GM23338 (cell line): ENCODE data around the gene MAPT. TPM values are rescaled to one million over a fixed set of nuclear protein-coding genes. Genes with fewer than 3 reads are reported as not detected.

Experiments
- ATAC-seq: fragments of 200-7000 bp; cut with Tn5 transposase; 3 replicates; pipeline ENCODE4 v1.9.1; 2020
- DNase-seq: peaks from one replicate; pipeline ENCODE4 v3.0.0-alpha.2; 2015; ENCODE audit warnings: low spot score
- H2AFZ ChIP-seq: fragments of 200-600 bp; sonication (generic); 2 replicates; pipeline ENCODE4 v1.8.0; 2016; ENCODE audit warnings: antibody characterized with exemption, mild to moderate bottlenecking, moderate library complexity
- H3F3A ChIP-seq: fragments of 200-600 bp; sonication (generic); replicated peaks from 2 replicates; pipeline ENCODE4 v1.8.0; 2017; ENCODE audit warnings: antibody characterized with exemption, mixed run types, low read depth
- H3K27ac ChIP-seq: fragments of 200-600 bp; sonication (generic); 2 replicates; pipeline ENCODE4 v1.6.1; 2016; ENCODE audit warnings: low read depth
- H3K27me3 ChIP-seq: fragments of 200-600 bp; sonication (generic); 2 replicates; pipeline ENCODE4 v1.8.0; 2016; ENCODE audit warnings: mild to moderate bottlenecking, mixed run types, moderate library complexity; ENCODE audit not compliant: insufficient read depth
- H3K36me3 ChIP-seq: fragments of 200-600 bp; sonication (generic); 2 replicates; pipeline ENCODE4 v1.8.0; 2016; ENCODE audit warnings: mild to moderate bottlenecking; ENCODE audit not compliant: insufficient read depth
- H3K4me1 ChIP-seq: fragments of 200-600 bp; sonication (generic); 2 replicates; pipeline ENCODE4 v1.8.0; 2016; ENCODE audit warnings: mild to moderate bottlenecking, moderate library complexity; ENCODE audit not compliant: insufficient read depth
- H3K4me2 ChIP-seq: fragments of 200-600 bp; sonication (generic); 2 replicates; pipeline ENCODE4 v1.7.1; 2017; ENCODE audit warnings: mixed run types
- H3K4me3 ChIP-seq: fragments of 200-600 bp; sonication (generic); 2 replicates; pipeline ENCODE4 v1.6.1; 2016; ENCODE audit warnings: mixed run types
- H3K79me2 ChIP-seq: fragments of 200-600 bp; sonication (generic); replicated peaks from 2 replicates; pipeline ENCODE4 v1.8.0; 2017; ENCODE audit warnings: mild to moderate bottlenecking; ENCODE audit not compliant: insufficient read depth
- H3K9me2 ChIP-seq: fragments of 200-600 bp; sonication (generic); 2 replicates; pipeline ENCODE4 v1.8.0; 2017; ENCODE audit not compliant: insufficient read depth
- H4K20me1 ChIP-seq: fragments of 200-600 bp; sonication (generic); replicated peaks from 2 replicates; pipeline ENCODE4 v1.8.0; 2017; ENCODE audit warnings: mild to moderate bottlenecking; ENCODE audit not compliant: insufficient read depth
- H3K27ac Mint-ChIP-seq: 2 replicates; pipeline ENCODE4 v1.8.0; 2020; ENCODE audit warnings: inconsistent platforms, mild to moderate bottlenecking, moderate library complexity, mixed read lengths
- H3K27me3 Mint-ChIP-seq: 3 replicates; pipeline ENCODE4 v1.8.0; 2022; ENCODE audit warnings: low read depth, mild to moderate bottlenecking, moderate library complexity, mixed read lengths, inconsistent platforms; ENCODE audit not compliant: insufficient read depth, poor library complexity
- H3K36me3 Mint-ChIP-seq: 3 replicates; pipeline ENCODE4 v1.8.0; 2021; ENCODE audit warnings: low read depth, mild to moderate bottlenecking, inconsistent platforms, moderate library complexity, mixed read lengths
- H3K4me1 Mint-ChIP-seq: 3 replicates; pipeline ENCODE4 v1.8.0; 2020; ENCODE audit warnings: mild to moderate bottlenecking, inconsistent platforms, mixed read lengths
- H3K4me3 Mint-ChIP-seq: 3 replicates; pipeline ENCODE4 v1.8.0; 2021; ENCODE audit warnings: moderate library complexity, mild to moderate bottlenecking, inconsistent platforms, mixed read lengths
- H3K9me3 Mint-ChIP-seq: 3 replicates; pipeline ENCODE4 v1.8.0; 2020; ENCODE audit warnings: moderate library complexity, mild to moderate bottlenecking, inconsistent platforms, mixed read lengths
- CREB1 ChIP-seq: fragments of 250-450 bp; sonication (Bioruptor Pico); IDR thresholded peaks from 2 replicates; pipeline ENCODE4 v1.5.0; 2020; ENCODE audit warnings: low read depth, mild to moderate bottlenecking, moderate library complexity
- ETS1 ChIP-seq: IDR thresholded peaks from 2 replicates; pipeline ENCODE4 v1.6.1; 2016; ENCODE audit warnings: antibody characterized with exemption
- EZH2phosphoT487 ChIP-seq: fragments of 200-600 bp; sonication (generic); IDR thresholded peaks from one replicate; pipeline ENCODE4 v1.8.1; 2018; ENCODE audit warnings: antibody characterized with exemption; ENCODE audit not compliant: unreplicated experiment
- JUNB ChIP-seq: IDR thresholded peaks from one replicate; pipeline ENCODE4 v1.6.1; 2016; ENCODE audit warnings: antibody characterized with exemption; ENCODE audit not compliant: unreplicated experiment
- POLR2AphosphoS5 ChIP-seq: IDR thresholded peaks from 2 replicates; pipeline ENCODE4 v1.6.1; 2016; ENCODE audit warnings: antibody characterized with exemption, low read depth
- STAT1 ChIP-seq: IDR thresholded peaks from one replicate; pipeline ENCODE4 v1.6.1; 2016; ENCODE audit warnings: antibody characterized with exemption; ENCODE audit not compliant: unreplicated experiment
- ZNF114 ChIP-seq: fragments of 250-450 bp; sonication (Bioruptor Pico); IDR thresholded peaks from 2 replicates; pipeline ENCODE4 v1.5.0; 2020; ENCODE audit warnings: mild to moderate bottlenecking, moderate library complexity
- ZNF331 ChIP-seq: fragments of 250-450 bp; sonication (Bioruptor Pico); IDR thresholded peaks from 2 replicates; pipeline ENCODE4 v1.5.0; 2020; ENCODE audit warnings: low read depth, mild to moderate bottlenecking, moderate library complexity
- ZNF462 ChIP-seq: fragments of 250-450 bp; sonication (Bioruptor Pico); IDR thresholded peaks from 2 replicates; pipeline ENCODE4 v1.5.0; 2020; ENCODE audit warnings: mild to moderate bottlenecking, moderate library complexity
- polyA plus RNA-seq: library from polyadenylated mRNA; unstranded; fragments of >200 nt; fragmentation: Nextera tagmentation; extraction: Ambion mirVana; gene quantifications from 2 replicates; pipeline ENCODE4 v1.2.1, GENCODE V29; 2016
- small RNA-seq: library from RNA; depleted of rRNA; stranded (forward); fragments of <200 nt; gene quantifications from one replicate; pipeline ENCODE3, GENCODE V24; 2014; ENCODE audit warnings: low replicate concordance
- total RNA-seq: library from RNA; depleted of rRNA; stranded (reverse); fragments of >200 nt; shearing (Covaris generic); gene quantifications from 2 replicates; pipeline ENCODE4 v1.2.3, GENCODE V29; 2014; rRNA removed
- TF ChIP-seq, protein P1 (sequence below), 2 experiments: fragments of 200-600 bp in 1 of 2; sonication (generic) in 1 of 2; conservative IDR thresholded peaks; 2 replicates each; pipeline versions ENCODE4 v1.5.1 to v1.6.1; 2016 to 2017; ENCODE audit warnings: antibody characterized with exemption in 2 of 2, low read depth in 2 of 2, mild to moderate bottlenecking in 2 of 2, moderate library complexity in 1 of 2

MAPT gene
- total and polyA plus RNA-seq, 2 experiments from 2014 or later: 1.1 to 2.1 TPM

GRCh38 chr17:46074540-46074939, 180.2 kb downstream of the MAPT start:
- H3K9me3 Mint-ChIP-seq: peaks cover 22% of the 10 kb centered on the region
- peaks cover 3% of the 10 kb centered on the region; the same call in 1 of the 2 replicates for H3K36me3 ChIP-seq
- H3K27ac Mint-ChIP-seq: no peak overlapping the region
- H3K27me3 Mint-ChIP-seq: peaks cover 5% of the 10 kb centered on the region
- H3K4me1 ChIP-seq: peaks cover 29% of the 10 kb centered on the region
- peak; percentile 38 for DNase-seq
- no peak overlapping the region for H2AFZ ChIP-seq
- no peak overlapping the region for H3K27ac ChIP-seq
- no peak overlapping the region for H3K4me3 ChIP-seq
- ATAC-seq: no peak; the same call in 2 of the 3 replicates
- peaks cover 43% of the 10 kb centered on the region for H3K36me3 Mint-ChIP-seq
- TF ChIP-seq ETS1 (no peak), ZNF114 (CRISPR knock-in tag) (no peak), ZNF331 (no peak), ZNF462 (CRISPR knock-in tag) (no peak), POLR2AphosphoS5 (no peak), STAT1 (no peak), EZH2phosphoT487 (no peak), CREB1 (CRISPR knock-in tag) (no peak), JUNB (no peak)
- TF ChIP-seq, protein P1, sequence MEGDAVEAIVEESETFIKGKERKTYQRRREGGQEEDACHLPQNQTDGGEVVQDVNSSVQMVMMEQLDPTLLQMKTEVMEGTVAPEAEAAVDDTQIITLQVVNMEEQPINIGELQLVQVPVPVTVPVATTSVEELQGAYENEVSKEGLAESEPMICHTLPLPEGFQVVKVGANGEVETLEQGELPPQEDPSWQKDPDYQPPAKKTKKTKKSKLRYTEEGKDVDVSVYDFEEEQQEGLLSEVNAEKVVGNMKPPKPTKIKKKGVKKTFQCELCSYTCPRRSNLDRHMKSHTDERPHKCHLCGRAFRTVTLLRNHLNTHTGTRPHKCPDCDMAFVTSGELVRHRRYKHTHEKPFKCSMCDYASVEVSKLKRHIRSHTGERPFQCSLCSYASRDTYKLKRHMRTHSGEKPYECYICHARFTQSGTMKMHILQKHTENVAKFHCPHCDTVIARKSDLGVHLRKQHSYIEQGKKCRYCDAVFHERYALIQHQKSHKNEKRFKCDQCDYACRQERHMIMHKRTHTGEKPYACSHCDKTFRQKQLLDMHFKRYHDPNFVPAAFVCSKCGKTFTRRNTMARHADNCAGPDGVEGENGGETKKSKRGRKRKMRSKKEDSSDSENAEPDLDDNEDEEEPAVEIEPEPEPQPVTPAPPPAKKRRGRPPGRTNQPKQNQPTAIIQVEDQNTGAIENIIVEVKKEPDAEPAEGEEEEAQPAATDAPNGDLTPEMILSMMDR (conservative IDR thresholded peaks at IDR 0.05; ENCODE audit: low read depth in 2 of 2): no peak
- peaks cover 34% of the 10 kb centered on the region for H3K4me1 Mint-ChIP-seq
- H3K4me2 ChIP-seq: no peak overlapping the region
- H3K4me3 Mint-ChIP-seq: no peak overlapping the region
- peaks cover 18% of the 10 kb centered on the region for H4K20me1 ChIP-seq
- no peaks in the 10 kb centered on the region for H3K9me2 ChIP-seq
- H3K27me3 ChIP-seq: no peaks in the 10 kb centered on the region
- peaks cover 82% of the 10 kb centered on the region for H3K79me2 ChIP-seq
- H3F3A ChIP-seq: no peaks in the 10 kb centered on the region

Small RNA genes within 50 kb of the gene (small RNA-seq; reads per million reads assigned to genes)
- not detected for gene RF00017

Other genes starting within 250 kb of the MAPT start
- 0.70 and 0.76 TPM in 2 replicates for gene CRHR1, start 110.2 kb upstream of the MAPT start, total RNA-seq
- 0.09 and 0.19 TPM in 2 replicates for gene CRHR1, start 110.2 kb upstream of the MAPT start, polyA plus RNA-seq
- 0.14 TPM in 1 of 2 replicates, not detected in the other for gene SPPL2C, start 49.7 kb upstream of the MAPT start, total RNA-seq
- gene SPPL2C, start 49.7 kb upstream of the MAPT start, polyA plus RNA-seq: not detected in 2 replicates
- gene STH, start 104.7 kb downstream of the MAPT start, total RNA-seq: not detected in 2 replicates
- gene STH, start 104.7 kb downstream of the MAPT start, polyA plus RNA-seq: 0.55 TPM in 1 of 2 replicates, not detected in the other